Measurements from ENCODE around the gene CLASP1. TPM values are rescaled to one million over a fixed set of nuclear protein-coding genes. Genes with fewer than 3 reads are reported as not detected.

CLASP1 gene
- total RNA-seq, 2 experiments from 2014 or later = 64.4 to 75.9 TPM

- POLR2A ChIA-PET = no interaction called here
- Mint-ChIP-seq H3K4me3 (no peak overlapping the region), H3K27me3 (no peaks in the 10 kb centered on the region), H3K27ac (no peak overlapping the region), H3K4me1 (peaks cover 16% of the 10 kb centered on the region), H3K36me3 (peaks cover 60% of the 10 kb centered on the region), H3K9me3 (peaks cover 5% of the 10 kb centered on the region)
- DNase-seq (no peak), ATAC-seq (ENCODE audit: low read depth) (no peak)
Observed at GRCh38 chr2:121504316-121504715, 144.9 kb downstream of the CLASP1 start.

GRCh38 chr2:121502781-121503180 lies 146.5 kb downstream of the CLASP1 start:
- peaks cover 58% of the 10 kb centered on the region for H3K36me3 Mint-ChIP-seq
- no peak overlapping the region for H3K27ac Mint-ChIP-seq
- DNase-seq (no peak), ATAC-seq (ENCODE audit: low read depth) (no peak)
- H3K27me3 Mint-ChIP-seq = no peaks in the 10 kb centered on the region
- POLR2A ChIA-PET = no interaction called here
- H3K4me1 Mint-ChIP-seq = peaks cover 16% of the 10 kb centered on the region
- peaks cover 9% of the 10 kb centered on the region for H3K9me3 Mint-ChIP-seq
- no peak overlapping the region for H3K4me3 Mint-ChIP-seq

- POLR2A ChIA-PET = interaction anchor here (1.3 kb wide), 1 partner anchor 28 kb away, joined by 4 read pairs; the partner anchor contains the start of gene RNU4ATAC
- H3K36me3 Mint-ChIP-seq = peaks cover 54% of the 10 kb centered on the region
- H3K9me3 Mint-ChIP-seq = peaks cover 9% of the 10 kb centered on the region
- peaks cover 17% of the 10 kb centered on the region for H3K4me1 Mint-ChIP-seq
- DNase-seq (no peak), ATAC-seq (ENCODE audit: low read depth) (no peak)
- no peak overlapping the region for H3K4me3 Mint-ChIP-seq
- H3K27me3 Mint-ChIP-seq = no peaks in the 10 kb centered on the region
- no peak overlapping the region for H3K27ac Mint-ChIP-seq
Observed at GRCh38 chr2:121502246-121502645, 147.0 kb downstream of the CLASP1 start.

- H3K27me3 Mint-ChIP-seq = no peaks in the 10 kb centered on the region
- ATAC-seq (ENCODE audit: low read depth) = no peak
- H3K4me3 Mint-ChIP-seq = no peak overlapping the region
- H3K27ac Mint-ChIP-seq = no peak overlapping the region
- POLR2A ChIA-PET = interaction anchor here (1.3 kb wide), 1 partner anchor 29 kb away, joined by 4 read pairs; the partner anchor contains the start of gene RNU4ATAC
- H3K9me3 Mint-ChIP-seq = peaks cover 9% of the 10 kb centered on the region
- peaks cover 16% of the 10 kb centered on the region for H3K4me1 Mint-ChIP-seq
- DNase-seq = no peak
- peaks cover 51% of the 10 kb centered on the region for H3K36me3 Mint-ChIP-seq
Observed at GRCh38 chr2:121501554-121501953, 147.7 kb downstream of the CLASP1 start.

- Mint-ChIP-seq H3K27me3 (no peaks in the 10 kb centered on the region), H3K4me3 (no peak overlapping the region), H3K9me3 (peaks cover 9% of the 10 kb centered on the region), H3K27ac (no peak overlapping the region), H3K36me3 (peaks cover 48% of the 10 kb centered on the region), H3K4me1 (peaks cover 15% of the 10 kb centered on the region)
- ATAC-seq (ENCODE audit: low read depth) (no peak), DNase-seq (no peak)
- POLR2A ChIA-PET = interaction anchor here (1.3 kb wide), 1 partner anchor 29 kb away, joined by 4 read pairs; the partner anchor contains the start of gene RNU4ATAC
Observed at GRCh38 chr2:121501031-121501430, 148.2 kb downstream of the CLASP1 start.

- DNase-seq = no peak
- H3K27me3 Mint-ChIP-seq = no peaks in the 10 kb centered on the region
- H3K4me3 Mint-ChIP-seq = no peak overlapping the region
- peaks cover 54% of the 10 kb centered on the region for H3K36me3 Mint-ChIP-seq
- peaks cover 7% of the 10 kb centered on the region for H3K4me1 Mint-ChIP-seq
- POLR2A ChIA-PET = no interaction called here
- no peak for ATAC-seq (ENCODE audit: low read depth)
- H3K27ac Mint-ChIP-seq = no peak overlapping the region
- peaks cover 9% of the 10 kb centered on the region for H3K9me3 Mint-ChIP-seq
Observed at GRCh38 chr2:121498731-121499130, 150.5 kb downstream of the CLASP1 start.

- H3K9me3 Mint-ChIP-seq = no peaks in the 10 kb centered on the region
- H3K4me3 Mint-ChIP-seq = no peak overlapping the region
- peaks cover 18% of the 10 kb centered on the region for H3K36me3 Mint-ChIP-seq
- H3K4me1 Mint-ChIP-seq = peaks cover 6% of the 10 kb centered on the region
- H3K27me3 Mint-ChIP-seq = no peaks in the 10 kb centered on the region
- no peak for DNase-seq
- H3K27ac Mint-ChIP-seq = no peak overlapping the region
- POLR2A ChIA-PET = no interaction called here
- ATAC-seq (ENCODE audit: low read depth) = no peak
Observed at GRCh38 chr2:121492409-121492808, 156.9 kb downstream of the CLASP1 start.

GRCh38 chr2:121491518-121491917 lies 157.7 kb downstream of the CLASP1 start:
- peaks cover 5% of the 10 kb centered on the region for H3K4me1 Mint-ChIP-seq
- peaks cover 14% of the 10 kb centered on the region for H3K36me3 Mint-ChIP-seq
- DNase-seq = no peak
- no peaks in the 10 kb centered on the region for H3K27me3 Mint-ChIP-seq
- no peak overlapping the region for H3K4me3 Mint-ChIP-seq
- ATAC-seq (ENCODE audit: low read depth) = no peak
- no peaks in the 10 kb centered on the region for H3K9me3 Mint-ChIP-seq
- POLR2A ChIA-PET = no interaction called here
- H3K27ac Mint-ChIP-seq = no peak overlapping the region

GRCh38 chr2:121490584-121491133 lies 158.6 kb downstream of the CLASP1 start:
- DNase-seq = no peak
- H3K9me3 Mint-ChIP-seq = no peaks in the 10 kb centered on the region
- H3K4me1 Mint-ChIP-seq = peaks cover 5% of the 10 kb centered on the region
- POLR2A ChIA-PET = no interaction called here
- H3K27me3 Mint-ChIP-seq = no peaks in the 10 kb centered on the region
- H3K27ac Mint-ChIP-seq = no peak overlapping the region
- H3K36me3 Mint-ChIP-seq = peaks cover 7% of the 10 kb centered on the region
- ATAC-seq (ENCODE audit: low read depth) = no peak
- no peak overlapping the region for H3K4me3 Mint-ChIP-seq

GRCh38 chr2:121489911-121490583 lies 159.2 kb downstream of the CLASP1 start:
- Mint-ChIP-seq H3K4me1 (peaks cover 5% of the 10 kb centered on the region), H3K27me3 (no peaks in the 10 kb centered on the region), H3K4me3 (no peak overlapping the region), H3K9me3 (no peaks in the 10 kb centered on the region), H3K27ac (no peak overlapping the region), H3K36me3 (peaks cover 7% of the 10 kb centered on the region)
- POLR2A ChIA-PET = no interaction called here
- ATAC-seq (ENCODE audit: low read depth) (no peak), DNase-seq (no peak)

GRCh38 chr2:121489284-121489683 lies 160.0 kb downstream of the CLASP1 start:
- POLR2A ChIA-PET = no interaction called here
- Mint-ChIP-seq H3K27me3 (no peaks in the 10 kb centered on the region), H3K4me3 (no peak overlapping the region), H3K4me1 (peaks cover 5% of the 10 kb centered on the region), H3K27ac (no peak overlapping the region), H3K36me3 (peaks cover 7% of the 10 kb centered on the region), H3K9me3 (no peaks in the 10 kb centered on the region)
- DNase-seq (no peak), ATAC-seq (ENCODE audit: low read depth) (no peak)

GRCh38 chr2:121486191-121486790 lies 163.0 kb downstream of the CLASP1 start:
- Mint-ChIP-seq H3K27ac (no peak overlapping the region), H3K4me1 (peaks cover 5% of the 10 kb centered on the region), H3K36me3 (peaks cover 2% of the 10 kb centered on the region), H3K27me3 (no peaks in the 10 kb centered on the region), H3K4me3 (no peak overlapping the region), H3K9me3 (no peaks in the 10 kb centered on the region)
- ATAC-seq (ENCODE audit: low read depth) (no peak), DNase-seq (no peak)
- POLR2A ChIA-PET = no interaction called here

- H3K4me1 Mint-ChIP-seq = peaks cover 2% of the 10 kb centered on the region
- no peaks in the 10 kb centered on the region for H3K27me3 Mint-ChIP-seq
- H3K4me3 Mint-ChIP-seq = no peak overlapping the region
- POLR2A ChIA-PET = no interaction called here
- H3K27ac Mint-ChIP-seq = no peak overlapping the region
- ATAC-seq (ENCODE audit: low read depth) (no peak), DNase-seq (no peak)
- H3K9me3 Mint-ChIP-seq = no peaks in the 10 kb centered on the region
- peaks cover 2% of the 10 kb centered on the region for H3K36me3 Mint-ChIP-seq
Observed at GRCh38 chr2:121485039-121485438, 164.2 kb downstream of the CLASP1 start.

- no peaks in the 10 kb centered on the region for H3K27me3 Mint-ChIP-seq
- POLR2A ChIA-PET = no interaction called here
- H3K9me3 Mint-ChIP-seq = no peaks in the 10 kb centered on the region
- DNase-seq (no peak), ATAC-seq (ENCODE audit: low read depth) (no peak)
- peaks cover 5% of the 10 kb centered on the region for H3K36me3 Mint-ChIP-seq
- no peak overlapping the region for H3K4me3 Mint-ChIP-seq
- H3K27ac Mint-ChIP-seq = no peak overlapping the region
- H3K4me1 Mint-ChIP-seq = peaks cover 2% of the 10 kb centered on the region
Observed at GRCh38 chr2:121483846-121484245, 165.4 kb downstream of the CLASP1 start.

Measured in activated naive CD8-positive, alpha-beta T cell treated with anti-CD3 and anti-CD28 coated beads, Interleukin-2, amount 10 ng/mL, durations not matched to agents 7 days and 5 days (primary cell).